Measurements from ENCODE around the gene UBE3D.
"Not testable (repeated sequence)": the region's sequence is repeated elsewhere in the genome, so short reads cannot be mapped to it uniquely, and the experiment has no call there.

UBE3D gene

GRCh38 chr6:82953871-82954270 lies 111.8 kb downstream of the UBE3D start:
- H3K4me3 ChIP-seq (ENCODE audit: low read depth, low read length, poor library complexity, severe bottlenecking): no peak overlapping the region
- peaks cover 21% of the 10 kb centered on the region for H3K36me3 ChIP-seq (ENCODE audit: insufficient read depth, low read length)
- no peaks in the 10 kb centered on the region for H4K20me1 ChIP-seq (ENCODE audit: insufficient read depth, low read length)
- no peaks in the 10 kb centered on the region for H3F3A ChIP-seq (ENCODE audit: insufficient read depth, low read length)
- H3K4me1 ChIP-seq (ENCODE audit: insufficient read depth, low read length, severe bottlenecking): peaks cover 53% of the 10 kb centered on the region
- H3K27ac ChIP-seq (ENCODE audit: low read depth, low read length, poor library complexity, severe bottlenecking): peak overlapping the region; percentile 98
- H3K9me3 ChIP-seq (ENCODE audit: low read length): no peaks in the 10 kb centered on the region
- H3K79me2 ChIP-seq (ENCODE audit: insufficient read depth, low read length): no peaks in the 10 kb centered on the region
- peak overlapping the region; percentile 64; the same call in 1 of the 2 replicates for H3K9ac ChIP-seq (ENCODE audit: low read length)
- H3K27me3 ChIP-seq (ENCODE audit: insufficient read depth, low read length): no peaks in the 10 kb centered on the region
- H3K4me2 ChIP-seq (ENCODE audit: low read length): 0 out of 2 replicates have a peak overlapping the region, but pooled peaks have one; percentile 57
- no peak overlapping the region for H2AFZ ChIP-seq (ENCODE audit: low read length)
- no peak for TF ChIP-seq EZH2 (IDR thresholded peaks at IDR 0.05; ENCODE audit: borderline replicate concordance, low read length)
- no peak for TF ChIP-seq CTCF (IDR thresholded peaks at IDR 0.05; ENCODE audit: low read length)
- no peaks in the 10 kb centered on the region for H3K9me2 ChIP-seq (ENCODE audit: low read depth, low read length)

- Histone ChIP-seq H3K9me2 (ENCODE audit: low read depth, low read length) (no peaks in the 10 kb centered on the region), H3K27me3 (ENCODE audit: insufficient read depth, low read length) (no peaks in the 10 kb centered on the region), H3K4me2 (ENCODE audit: low read length) (no peak overlapping the region), H3K9ac (ENCODE audit: low read length) (no peak overlapping the region), H4K20me1 (ENCODE audit: insufficient read depth, low read length) (no peaks in the 10 kb centered on the region), H3K36me3 (ENCODE audit: insufficient read depth, low read length) (peaks cover 21% of the 10 kb centered on the region), H3K27ac (ENCODE audit: low read depth, low read length, poor library complexity, severe bottlenecking) (no peak overlapping the region), H3K79me2 (ENCODE audit: insufficient read depth, low read length) (no peaks in the 10 kb centered on the region), H3F3A (ENCODE audit: insufficient read depth, low read length) (no peaks in the 10 kb centered on the region), H3K4me1 (ENCODE audit: insufficient read depth, low read length, severe bottlenecking) (peaks cover 35% of the 10 kb centered on the region), H2AFZ (ENCODE audit: low read length) (no peak overlapping the region), H3K9me3 (ENCODE audit: low read length) (no peaks in the 10 kb centered on the region), H3K4me3 (ENCODE audit: low read depth, low read length, poor library complexity, severe bottlenecking) (no peak overlapping the region)
- TF ChIP-seq CTCF (IDR thresholded peaks at IDR 0.05; ENCODE audit: low read length) (no peak), EZH2 (IDR thresholded peaks at IDR 0.05; ENCODE audit: borderline replicate concordance, low read length) (no peak)
Measured at GRCh38 chr6:82951935-82952334, 113.7 kb downstream of the UBE3D start.

GRCh38 chr6:82951389-82951788 lies 114.3 kb downstream of the UBE3D start:
- peaks cover 30% of the 10 kb centered on the region for H3K4me1 ChIP-seq (ENCODE audit: insufficient read depth, low read length, severe bottlenecking)
- no peaks in the 10 kb centered on the region for H3K9me2 ChIP-seq (ENCODE audit: low read depth, low read length)
- no peak overlapping the region for H3K9ac ChIP-seq (ENCODE audit: low read length)
- no peaks in the 10 kb centered on the region for H4K20me1 ChIP-seq (ENCODE audit: insufficient read depth, low read length)
- H3K4me2 ChIP-seq (ENCODE audit: low read length): no peak overlapping the region
- H2AFZ ChIP-seq (ENCODE audit: low read length): no peak overlapping the region
- no peaks in the 10 kb centered on the region for H3K79me2 ChIP-seq (ENCODE audit: insufficient read depth, low read length)
- H3F3A ChIP-seq (ENCODE audit: insufficient read depth, low read length): no peaks in the 10 kb centered on the region
- no peaks in the 10 kb centered on the region for H3K27me3 ChIP-seq (ENCODE audit: insufficient read depth, low read length)
- TF ChIP-seq EZH2 (IDR thresholded peaks at IDR 0.05; ENCODE audit: borderline replicate concordance, low read length): no peak
- TF ChIP-seq CTCF (IDR thresholded peaks at IDR 0.05; ENCODE audit: low read length): no peak
- no peaks in the 10 kb centered on the region for H3K9me3 ChIP-seq (ENCODE audit: low read length)
- no peak overlapping the region for H3K27ac ChIP-seq (ENCODE audit: low read depth, low read length, poor library complexity, severe bottlenecking)
- peaks cover 15% of the 10 kb centered on the region for H3K36me3 ChIP-seq (ENCODE audit: insufficient read depth, low read length)
- H3K4me3 ChIP-seq (ENCODE audit: low read depth, low read length, poor library complexity, severe bottlenecking): no peak overlapping the region

GRCh38 chr6:82930915-82931314 lies 134.7 kb downstream of the UBE3D start:
- peaks cover 20% of the 10 kb centered on the region for H3K9me3 ChIP-seq (ENCODE audit: low read length)

More at GRCh38 chr6:82930915-82931314, 134.7 kb downstream of the UBE3D start:
- not testable (repeated sequence) for H2AFZ ChIP-seq (ENCODE audit: low read length); H3F3A ChIP-seq (ENCODE audit: insufficient read depth, low read length); H3K9ac ChIP-seq (ENCODE audit: low read length); H3K4me1 ChIP-seq (ENCODE audit: insufficient read depth, low read length, severe bottlenecking); H3K27ac ChIP-seq (ENCODE audit: low read depth, low read length, poor library complexity, severe bottlenecking); H3K79me2 ChIP-seq (ENCODE audit: insufficient read depth, low read length); H3K4me3 ChIP-seq (ENCODE audit: low read depth, low read length, poor library complexity, severe bottlenecking); H3K27me3 ChIP-seq (ENCODE audit: insufficient read depth, low read length); H3K9me2 ChIP-seq (ENCODE audit: low read depth, low read length); H4K20me1 ChIP-seq (ENCODE audit: insufficient read depth, low read length); H3K4me2 ChIP-seq (ENCODE audit: low read length)
- peaks cover 34% of the 10 kb centered on the region for H3K36me3 ChIP-seq (ENCODE audit: insufficient read depth, low read length)
